NCI-H2171 treated with DMSO at 0.1 percent for 48 hours (cell line): ENCODE measurements around the gene LAMC2.

Source experiments
- DNase-seq: peaks from one replicate; lab custom pipeline; 2025; lab: John Stamatoyannopoulos, UW

LAMC2 gene

GRCh38 chr1:183214021-183214970 lies 28.2 kb downstream of the LAMC2 start:
- peak; percentile 86 for DNase-seq

- peak; percentile 95 for DNase-seq
These were observed 29.1 kb downstream of the LAMC2 start for GRCh38 chr1:183215076-183215720.

- DNase-seq, result no peak
These were observed 29.9 kb downstream of the LAMC2 start for GRCh38 chr1:183215936-183216335.

GRCh38 chr1:183218027-183218618 lies 32.1 kb downstream of the LAMC2 start:
- peak; percentile 98 for DNase-seq

- no peak for DNase-seq
These were observed 33.0 kb downstream of the LAMC2 start for GRCh38 chr1:183218971-183219615.

GRCh38 chr1:183219616-183220009 lies 33.5 kb downstream of the LAMC2 start:
- peak; percentile 39 for DNase-seq

- no peak for DNase-seq
These were observed 36.8 kb downstream of the LAMC2 start for GRCh38 chr1:183222909-183223308.

GRCh38 chr1:183223467-183223866 lies 37.4 kb downstream of the LAMC2 start:
- no peak for DNase-seq

GRCh38 chr1:183226361-183226760 lies 40.3 kb downstream of the LAMC2 start:
- peak; percentile 50 for DNase-seq

GRCh38 chr1:183226963-183227362 lies 40.9 kb downstream of the LAMC2 start:
- DNase-seq, result peak; percentile 55

GRCh38 chr1:183227422-183228346 lies 41.6 kb downstream of the LAMC2 start:
- DNase-seq, result peak; percentile 24

- DNase-seq, result no peak
These were observed 42.5 kb downstream of the LAMC2 start for GRCh38 chr1:183228347-183229220.

- DNase-seq, result no peak
These were observed 44.3 kb downstream of the LAMC2 start for GRCh38 chr1:183230413-183230812.

GRCh38 chr1:183231545-183231944 lies 45.5 kb downstream of the LAMC2 start:
- DNase-seq, result no peak

GRCh38 chr1:183233113-183233512 lies 47.0 kb downstream of the LAMC2 start:
- DNase-seq, result no peak

- peak; percentile 93 for DNase-seq
These were observed 48.8 kb downstream of the LAMC2 start for GRCh38 chr1:183234660-183235476.

- DNase-seq, result no peak
These were observed 49.4 kb downstream of the LAMC2 start for GRCh38 chr1:183235503-183235902.

- peak; percentile 30 for DNase-seq
These were observed 50.2 kb downstream of the LAMC2 start for GRCh38 chr1:183236158-183236725.

GRCh38 chr1:183237046-183237445 lies 51.0 kb downstream of the LAMC2 start:
- no peak for DNase-seq
